Panc1 (cell line): ENCODE measurements around the gene ATP5PB. TPM values are rescaled to one million over a fixed set of nuclear protein-coding genes. Genes with fewer than 3 reads are reported as not detected.
A peak's percentile ranks its signal among the peaks of the same experiment; 100 is the strongest.

Source experiments
- ATAC-seq: fragments of 200-7000 bp; cut with Tn5 transposase; 2 replicates; pipeline ENCODE4 v1.9.1; 2020; ENCODE audit warnings: mild to moderate bottlenecking, moderate library complexity
- BruUV-seq: library from RNA; stranded (reverse); fragments of 400-500 nt; replicated peaks from 2 replicates; lab custom pipeline; 2021; lab: Mats Ljungman, UMichigan
- CTCF ChIA-PET: fragments of 300-600 bp; sonication (Branson Sonifier 250); formaldehyde crosslinking; loops from one replicate; lab custom pipeline; 2022; ENCODE audit warnings: antibody characterized with exemption; lab: Charles Lee
- POLR2A ChIA-PET: fragments of 300-600 bp; sonication (Branson Sonifier 250); formaldehyde crosslinking; loops from one replicate; lab custom pipeline; 2022; ENCODE audit warnings: antibody characterized with exemption; lab: Charles Lee
- DNase-seq: peaks from one replicate; pipeline ENCODE4 v3.0.0-alpha.2; 2010; ENCODE audit warnings: low read depth, low spot score
- H3K27ac ChIP-seq: 2 replicates; pipeline ENCODE4 v1.5.1; 2011; ENCODE audit warnings: mild to moderate bottlenecking, low read length, inconsistent platforms
- H3K27me3 ChIP-seq: fragments of 200-500 bp; sonication (Bioruptor generic); 2 replicates; pipeline ENCODE4 v1.6.0; 2014; ENCODE audit warnings: low read length, inconsistent platforms; ENCODE audit not compliant: control insufficient read depth, insufficient read depth
- H3K36me3 ChIP-seq: fragments of 200-500 bp; sonication (Bioruptor generic); 2 replicates; pipeline ENCODE4 v1.5.1; 2014; ENCODE audit warnings: inconsistent platforms, mild to moderate bottlenecking, low read length, moderate library complexity; ENCODE audit not compliant: control insufficient read depth, insufficient read depth
- H3K4me1 ChIP-seq: 2 replicates; pipeline ENCODE4 v1.5.1; 2011; ENCODE audit warnings: inconsistent platforms, mild to moderate bottlenecking, low read length, moderate library complexity; ENCODE audit not compliant: control insufficient read depth, insufficient read depth
- H3K4me3 ChIP-seq, 2 experiments: 2 replicates each; pipeline ENCODE4 v1.5.1; 2011 to 2012; ENCODE audit warnings: low read depth in 2 of 2, low read length in 2 of 2, mild to moderate bottlenecking in 2 of 2, inconsistent platforms in 1 of 2, moderate library complexity in 1 of 2
- H3K9me3 ChIP-seq: fragments of 200-500 bp; sonication (Bioruptor generic); 2 replicates; pipeline ENCODE4 v1.5.1; 2014; ENCODE audit warnings: low read depth, mild to moderate bottlenecking, inconsistent platforms, low read length, moderate library complexity; ENCODE audit not compliant: control insufficient read depth, insufficient read depth
- CTCF ChIP-seq: fragments of 450-650 bp; IDR thresholded peaks from 2 replicates; pipeline ENCODE4 v1.5.1; 2017; ENCODE audit warnings: mild to moderate bottlenecking
- POLR2AphosphoS5 ChIP-seq: IDR thresholded peaks from 2 replicates; pipeline ENCODE4 v1.6.1; 2012; ENCODE audit warnings: mild to moderate bottlenecking, low read depth, low read length, moderate library complexity
- REST ChIP-seq, 2 experiments: IDR thresholded peaks; 2 replicates each; pipeline ENCODE4 v1.6.1; 2011 to 2012; ENCODE audit warnings: low read depth in 2 of 2, control low read depth in 1 of 2, low read length in 1 of 2, mild to moderate bottlenecking in 1 of 2, moderate library complexity in 1 of 2; ENCODE audit not compliant: insufficient read depth in 1 of 2
- SIN3A ChIP-seq: IDR thresholded peaks from 2 replicates; pipeline ENCODE4 v1.6.1; 2012; ENCODE audit warnings: low read depth, mild to moderate bottlenecking, low read length, moderate library complexity, borderline replicate concordance; ENCODE audit not compliant: insufficient read depth
- TCF7L2 ChIP-seq: IDR thresholded peaks from 2 replicates; pipeline ENCODE4 v1.6.1; 2011; ENCODE audit warnings: mild to moderate bottlenecking, low read depth, low read length, inconsistent platforms
- in situ Hi-C: cut with HindIII; loops from 2 replicates; pipeline ENCODE4 v1.10.0; 2016; ENCODE audit warnings: low sequenced_read_pairs, low pct_unique_long_range_greater_than_20kb
- intact Hi-C: fragments of 100-400 bp; cut with micrococcal nuclease; formaldehyde crosslinking; loops from one replicate; pipeline ENCODE4 v1.10.0; 2022; ENCODE audit not compliant: unreplicated experiment
- total RNA-seq: library from RNA; stranded (reverse); gene quantifications from one replicate; pipeline ENCODE4 v1.2.1, GENCODE V29; 2021; ENCODE audit not compliant: unreplicated experiment

Gene ATP5PB
- total RNA-seq, 1 experiment from 2014 or later: 178 TPM

- Histone ChIP-seq H3K27me3 (no peaks in the 10 kb centered on the region), H3K4me3 (no peak overlapping the region), H3K9me3 (no peaks in the 10 kb centered on the region), H3K4me1 (peaks cover 4% of the 10 kb centered on the region; the same call in 1 of the 2 replicates), H3K27ac (no peak overlapping the region), H3K36me3 (no peaks in the 10 kb centered on the region)
- ATAC-seq: no peak
- in situ Hi-C loops (no loop called here), intact Hi-C loops (loop anchor here (10.0 kb wide), 1 partner anchor 248 kb away; the partner anchor contains the start of gene DDX20)
- TF ChIP-seq REST (IDR thresholded peaks at IDR 0.05; ENCODE audit: insufficient read depth in 1 of 2, low read depth in 2 of 2, low read length in 1 of 2): no peak
- TF ChIP-seq SIN3A: no peak
- TF ChIP-seq TCF7L2: no peak
- no peak for TF ChIP-seq POLR2AphosphoS5
- no peak for TF ChIP-seq CTCF
- no peak for DNase-seq
- ChIA-PET CTCF (interaction anchor here (0.9 kb wide), 1 partner anchor 49 kb away, joined by 4 read pairs; no protein-coding TSS in a partner anchor), POLR2A (no interaction called here)
- BruUV-seq: no TSS peak
These were observed 57.3 kb downstream of the ATP5PB start for GRCh38 chr1:111506561-111506960.

- ChIA-PET CTCF (interaction anchor here (0.6 to 1.9 kb wide), 8 partner anchors 17 to 362 kb away, joined by 3 to 14 read pairs (median 6); partner anchors contain the start of gene RAP1A), POLR2A (interaction anchor here (0.6 kb wide), 1 partner anchor 1499 kb away, joined by 9 read pairs; no protein-coding TSS in a partner anchor)
- Histone ChIP-seq H3K27ac (peak overlapping the region; percentile 89), H3K9me3 (no peaks in the 10 kb centered on the region), H3K36me3 (no peaks in the 10 kb centered on the region), H3K27me3 (no peaks in the 10 kb centered on the region), H3K4me1 (peaks cover 4% of the 10 kb centered on the region; the same call in 1 of the 2 replicates), H3K4me3 (peak overlapping the region; percentile 21 to 55)
- TF ChIP-seq POLR2AphosphoS5 (no peak), CTCF (no peak), REST (IDR thresholded peaks at IDR 0.05; ENCODE audit: insufficient read depth in 1 of 2, low read depth in 2 of 2, low read length in 1 of 2) (no peak), TCF7L2 (no peak)
- in situ Hi-C loops (no loop called here), intact Hi-C loops (loop anchor here (1.0 to 10.0 kb wide), 2 partner anchors 149 to 247 kb away; partner anchors contain the start of gene DDX20)
- DNase-seq (no peak), ATAC-seq (peak; percentile 92)
- no TSS peak for BruUV-seq
These were observed 58.3 kb downstream of the ATP5PB start for GRCh38 chr1:111507411-111508201.
